Spleen (tissue), 11 donors: ENCODE results near the gene GPRIN2. TPM values are rescaled to one million over a fixed set of nuclear protein-coding genes. Genes with fewer than 3 reads are reported as not detected.
A peak's percentile ranks its signal among the peaks of the same experiment; 100 is the strongest.

ENCODE experiments used
- DNase-seq: peaks from one replicate; pipeline ENCODE4 v3.0.0-alpha.2; 2020
- H3K27ac ChIP-seq, 8 donors: fragments of 200-600 bp; sonication (generic) in 7 of 8; 1 replicate in 4 of 8; 2 replicates in 4 of 8; pipeline versions ENCODE4 v1.5.0 to v1.8.0; 2016 to 2021; ENCODE audit warnings: inconsistent platforms in 4 of 8, mild to moderate bottlenecking in 4 of 8, moderate library complexity in 1 of 8
- H3K27me3 ChIP-seq, 7 donors: fragments of 200-600 bp; sonication (generic) in 6 of 7; replicated peaks in 1 of 7; 1 replicate in 4 of 7; 2 replicates in 3 of 7; pipeline versions ENCODE4 v1.5.0 to v1.8.0; 2016 to 2021; ENCODE audit warnings: inconsistent platforms in 3 of 7, mild to moderate bottlenecking in 1 of 7
- H3K36me3 ChIP-seq, 6 donors: fragments of 200-600 bp; sonication (generic) in 5 of 6; 1 replicate in 4 of 6; 2 replicates in 2 of 6; pipeline versions ENCODE4 v1.5.0 to v1.8.0; 2016 to 2021; ENCODE audit warnings: inconsistent platforms in 2 of 6
- H3K4me1 ChIP-seq, 6 donors: fragments of 200-600 bp; sonication (generic) in 5 of 6; 1 replicate in 3 of 6; 2 replicates in 3 of 6; pipeline versions ENCODE4 v1.5.0 to v1.8.0; 2016 to 2021; ENCODE audit warnings: inconsistent platforms in 3 of 6
- H3K4me3 ChIP-seq, 8 donors: fragments of 200-600 bp; sonication (generic) in 7 of 8; 1 replicate in 4 of 8; 2 replicates in 4 of 8; pipeline versions ENCODE4 v1.5.0 to v1.8.0; 2016 to 2021; ENCODE audit warnings: inconsistent platforms in 4 of 8, mild to moderate bottlenecking in 4 of 8, moderate library complexity in 2 of 8
- H3K9me3 ChIP-seq, 8 donors: fragments of 200-600 bp; sonication (generic) in 7 of 8; 1 replicate in 4 of 8; 2 replicates in 4 of 8; pipeline versions ENCODE4 v1.5.0 to v1.8.0; 2016 to 2021; ENCODE audit warnings: inconsistent platforms in 4 of 8
- CTCF ChIP-seq, 11 experiments: fragments of 200-600 bp in 7 of 11; fragments of 450-650 bp in 4 of 11; sonication (generic) in 4 of 11; IDR thresholded peaks in 8 of 11; conservative IDR thresholded peaks in 3 of 11; 1 replicate in 7 of 11; 2 replicates in 4 of 11; pipeline versions ENCODE4 v1.4.0 to v1.8.0; 2016 to 2021; ENCODE audit warnings: antibody characterized with exemption in 11 of 11, inconsistent platforms in 4 of 11, mild to moderate bottlenecking in 1 of 11
- POLR2A ChIP-seq, 3 donors: fragments of 450-650 bp; IDR thresholded peaks; one replicate each; pipeline ENCODE4 v1.5.1; 2017; ENCODE audit warnings: antibody characterized with exemption in 3 of 3, mild to moderate bottlenecking in 1 of 3
- POLR2AphosphoS5 ChIP-seq, 3 donors: sonication (generic); formaldehyde crosslinking; IDR thresholded peaks; one replicate each; pipeline ENCODE4 v1.5.1; 2017; ENCODE audit warnings: antibody characterized with exemption in 3 of 3
- WGBS, 5 donors: extraction: QIAGEN DNeasy Blood & Tissue Kit in 3 of 5; methylation state at CpG; one replicate each; pipeline versions ENCODE4 v1.1.5 to v1.1.7; 2013 to 2018; 5-methylcytosine and 5-hydroxymethylcytosine counted together
- intact Hi-C: fragments of 100-400 bp; cut with DNase I; formaldehyde crosslinking; loops from one replicate; pipeline ENCODE4 v1.15.0; 2023; ENCODE audit warnings: low total_unique reads
- polyA plus RNA-seq, 3 donors: library from polyadenylated mRNA; stranded (reverse); fragments of 200-250 nt; gene quantifications; one replicate each; pipeline ENCODE4 v1.2.1, GENCODE V29; 2013
- total RNA-seq, 7 donors: library from RNA; depleted of rRNA in 3 of 7; stranded (reverse); fragments of >200 nt in 3 of 7; fragmentation: NEBNext Ultra II Directional in 4 of 7; extraction: Animal tissue kit (Norgen Biotek cat#: 25700) in 4 of 7; gene quantifications; one replicate each; pipeline versions ENCODE4 v1.1.0 to v1.2.1, GENCODE V29; 2016 to 2021
- donor health status: healthy with polysubstance abuse.
- donor health status: DM: no; HTN: no; CAD: no; lungs with moderate emphysema.
- donor health status: DM: no; HTN: no; CAD: no.
- donor health status: Bipolar disorder and iron deficiency.
- donor health status: healthy.
- donor health status: DM: no; HTN: no; CAD: no.
- donor health status: DM: yes; HTN: yes; CAD: no.

The GPRIN2 gene
- total and polyA plus RNA-seq, 10 donors = not detected

- Histone ChIP-seq H3K36me3 (no peaks in the 10 kb centered on the region), H3K4me3 (no peak overlapping the region), H3K27ac (no peak overlapping the region), H3K27me3 (peaks cover 15 to 67% (median 37%) of the 10 kb centered on the region in 7 donors), H3K4me1 (peaks cover 0 to 19% (median 12%) of the 10 kb centered on the region in 6 donors), H3K9me3 (no peaks in the 10 kb centered on the region)
- intact Hi-C loops = no loop called here
- TF ChIP-seq POLR2AphosphoS5 (IDR thresholded peaks at IDR 0.05) (no peak), POLR2A (IDR thresholded peaks at IDR 0.05) (no peak), CTCF (IDR thresholded peaks at IDR 0.05 in 8 of 11, conservative IDR thresholded peaks at IDR 0.05 in 3 of 11) (no peak)
- WGBS, 5 donors = 63 to 87% (median 76%) methylated on average over 2 of the region's 2 CpGs
- DNase-seq = peak; percentile 77
Observed at GRCh38 chr10:46553238-46554049, 3.0 kb downstream of the GPRIN2 start.

GRCh38 chr10:46552526-46553237 lies 3.8 kb downstream of the GPRIN2 start:
- TF ChIP-seq CTCF (IDR thresholded peaks at IDR 0.05 in 8 of 11, conservative IDR thresholded peaks at IDR 0.05 in 3 of 11) = no peak
- no peak for TF ChIP-seq POLR2A (IDR thresholded peaks at IDR 0.05)
- no peak for TF ChIP-seq POLR2AphosphoS5 (IDR thresholded peaks at IDR 0.05)
- peaks cover 0 to 19% (median 12%) of the 10 kb centered on the region in 6 donors for H3K4me1 ChIP-seq
- H3K4me3 ChIP-seq = no peak overlapping the region
- DNase-seq = peak; percentile 74
- peaks cover 10 to 60% (median 30%) of the 10 kb centered on the region in 7 donors for H3K27me3 ChIP-seq
- intact Hi-C loops = no loop called here
- 82 to 91% (median 87%) methylated on average over 10 of the region's 10 CpGs for WGBS, 5 donors
- no peaks in the 10 kb centered on the region for H3K9me3 ChIP-seq
- no peaks in the 10 kb centered on the region for H3K36me3 ChIP-seq
- no peak overlapping the region for H3K27ac ChIP-seq

- Histone ChIP-seq H3K4me1 (peaks cover 0 to 14% (median 11%) of the 10 kb centered on the region in 6 donors), H3K27ac (no peak overlapping the region), H3K36me3 (no peaks in the 10 kb centered on the region), H3K4me3 (no peak overlapping the region), H3K27me3 (peaks cover 6 to 52% (median 22%) of the 10 kb centered on the region in 7 donors), H3K9me3 (no peaks in the 10 kb centered on the region)
- intact Hi-C loops = no loop called here
- WGBS, 5 donors = 78 to 89% (median 81%) methylated on average over 12 of the region's 12 CpGs
- TF ChIP-seq POLR2AphosphoS5 (IDR thresholded peaks at IDR 0.05) = no peak
- no peak for TF ChIP-seq POLR2A (IDR thresholded peaks at IDR 0.05)
- no peak for TF ChIP-seq CTCF (IDR thresholded peaks at IDR 0.05 in 8 of 11, conservative IDR thresholded peaks at IDR 0.05 in 3 of 11)
- DNase-seq = peak; percentile 79
Observed at GRCh38 chr10:46551701-46552525, 4.5 kb downstream of the GPRIN2 start.
